Measurements from ENCODE around the gene SORCS2.
A peak's percentile ranks its signal among the peaks of the same experiment; 100 is the strongest.
"Not testable (repeated sequence)": the region's sequence is repeated elsewhere in the genome, so short reads cannot be mapped to it uniquely, and the experiment has no call there.

Gene SORCS2

DNA sequence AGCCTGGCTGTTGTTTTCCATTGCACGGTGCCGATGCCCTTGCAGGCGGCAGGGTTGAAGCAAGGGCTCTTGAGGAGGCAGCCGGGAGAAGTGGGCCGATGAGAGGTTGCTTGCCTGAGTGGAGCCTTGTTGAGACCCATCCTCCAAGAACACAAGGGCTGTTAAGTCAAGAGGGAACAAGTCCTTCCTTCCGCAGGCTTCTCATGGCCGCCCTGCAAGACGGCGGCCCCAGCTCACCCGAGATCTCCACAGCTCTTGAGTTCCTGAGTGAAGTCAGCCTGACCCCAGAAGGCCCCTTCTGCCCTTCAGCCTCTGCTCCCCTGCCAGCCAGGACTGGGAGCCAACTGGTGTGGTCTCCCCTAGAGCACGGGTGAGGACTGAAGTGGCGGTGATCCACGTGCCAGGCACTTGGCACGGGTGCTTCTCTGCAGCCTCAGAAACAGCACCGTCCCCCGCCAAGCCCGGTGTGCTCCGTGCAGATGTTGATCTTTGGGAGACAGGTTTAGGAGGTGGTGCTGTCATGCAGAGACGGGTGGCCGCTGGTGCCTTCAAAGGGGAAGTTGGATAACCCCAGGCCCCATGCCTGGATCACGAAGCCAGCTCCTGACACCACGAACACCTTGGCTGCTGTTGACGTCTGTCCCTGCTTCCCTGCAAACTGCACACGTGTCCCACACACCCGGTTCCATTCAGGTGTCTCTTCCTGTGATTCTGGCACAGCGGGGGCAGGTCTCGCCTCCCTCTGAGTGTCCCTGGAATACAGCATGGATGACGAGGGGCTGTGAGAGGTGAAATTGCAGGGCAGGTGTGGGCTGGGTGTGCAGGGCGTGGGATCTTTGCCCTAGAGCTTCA, 406.8 kb downstream of the SORCS2 start:
- H3K9me3 ChIP-seq (ENCODE audit: control insufficient read depth, low read length): no peaks in the 10 kb centered on the region
- H3K9ac ChIP-seq (ENCODE audit: low read length): no peak overlapping the region
- no peak overlapping the region for H3K4me3 ChIP-seq (ENCODE audit: insufficient read depth in 1 of 2, low read depth in 1 of 2, low read length in 2 of 2)
- H4K91ac ChIP-seq (ENCODE audit: low read length): no peak overlapping the region
- no peaks in the 10 kb centered on the region for H3K79me1 ChIP-seq (replicated peaks; ENCODE audit: low read length, poor library complexity, severe bottlenecking)
- H2AFZ ChIP-seq (ENCODE audit: low read depth, low read length): no peak overlapping the region
- H2BK15ac ChIP-seq (ENCODE audit: low read depth, poor library complexity, severe bottlenecking): no peak overlapping the region
- H3K36me3 ChIP-seq (ENCODE audit: control insufficient read depth in 1 of 2, insufficient read depth in 2 of 2, low read depth in 1 of 2, low read length in 2 of 2): peaks cover 0 to 3% of the 10 kb centered on the region in 2 experiments
- no peak overlapping the region for H2BK5ac ChIP-seq (ENCODE audit: low read depth, low read length, poor library complexity, severe bottlenecking)
- no peak overlapping the region for H3K27ac ChIP-seq (ENCODE audit: low read length, poor library complexity, severe bottlenecking)
- no peak overlapping the region for H3K4me2 ChIP-seq (ENCODE audit: low read length, poor library complexity, severe bottlenecking)
- H3K14ac ChIP-seq (ENCODE audit: low read length in 2 of 2): peak overlapping the region in 1 of 2 experiments; percentile 45
- H3K27me3 ChIP-seq (ENCODE audit: control insufficient read depth in 1 of 2, insufficient read depth in 1 of 2, low read length in 2 of 2): peaks cover 17% of the 10 kb centered on the region in 2 experiments
- no peak overlapping the region for H3K18ac ChIP-seq (ENCODE audit: low read depth in 1 of 2, low read length in 2 of 2)
- no peak overlapping the region for H4K8ac ChIP-seq (ENCODE audit: low read length)
- H2AK5ac ChIP-seq (ENCODE audit: low read length, severe bottlenecking): no peak overlapping the region
- no peak for DNase-seq
- WGBS: 89% methylated on average over 28 of the region's 29 CpGs
- H2BK12ac ChIP-seq (ENCODE audit: low read length in 2 of 2): no peak overlapping the region
- no peaks in the 10 kb centered on the region for H3K4me1 ChIP-seq (ENCODE audit: control insufficient read depth, insufficient read depth, low read depth, low read length)
- no peak overlapping the region for H2BK120ac ChIP-seq (ENCODE audit: low read depth, low read length)
- no peak overlapping the region for H3K4ac ChIP-seq (ENCODE audit: low read depth in 1 of 2, low read length in 2 of 2)
- no peak overlapping the region for H3K23ac ChIP-seq (ENCODE audit: low read length in 2 of 2)

- Histone ChIP-seq H4K91ac (ENCODE audit: low read length) (no peak overlapping the region), H3K18ac (ENCODE audit: low read depth in 1 of 2, low read length in 2 of 2) (no peak overlapping the region), H3K27ac (ENCODE audit: low read length, poor library complexity, severe bottlenecking) (no peak overlapping the region), H2BK5ac (ENCODE audit: low read depth, low read length, poor library complexity, severe bottlenecking) (no peak overlapping the region), H3K27me3 (ENCODE audit: control insufficient read depth in 1 of 2, insufficient read depth in 1 of 2, low read length in 2 of 2) (peaks cover 13 to 14% of the 10 kb centered on the region in 2 experiments), H2AK5ac (ENCODE audit: low read length, severe bottlenecking) (no peak overlapping the region), H3K4me1 (ENCODE audit: control insufficient read depth, insufficient read depth, low read depth, low read length) (no peaks in the 10 kb centered on the region), H3K14ac (ENCODE audit: low read length in 2 of 2) (no peak overlapping the region), H2BK15ac (ENCODE audit: low read depth, poor library complexity, severe bottlenecking) (no peak overlapping the region), H2AFZ (ENCODE audit: low read depth, low read length) (no peak overlapping the region), H3K4ac (ENCODE audit: low read depth in 1 of 2, low read length in 2 of 2) (no peak overlapping the region), H3K36me3 (ENCODE audit: control insufficient read depth in 1 of 2, insufficient read depth in 2 of 2, low read depth in 1 of 2, low read length in 2 of 2) (peaks cover 0 to 3% of the 10 kb centered on the region in 2 experiments), H3K79me1 (replicated peaks; ENCODE audit: low read length, poor library complexity, severe bottlenecking) (no peaks in the 10 kb centered on the region), H3K23ac (ENCODE audit: low read length in 2 of 2) (no peak overlapping the region), H3K9ac (ENCODE audit: low read length) (no peak overlapping the region), H4K8ac (ENCODE audit: low read length) (no peak overlapping the region), H2BK12ac (ENCODE audit: low read length in 2 of 2) (no peak overlapping the region), H3K9me3 (ENCODE audit: control insufficient read depth, low read length) (peaks cover 4% of the 10 kb centered on the region), H3K4me3 (ENCODE audit: insufficient read depth in 1 of 2, low read depth in 1 of 2, low read length in 2 of 2) (no peak overlapping the region), H3K4me2 (ENCODE audit: low read length, poor library complexity, severe bottlenecking) (no peak overlapping the region), H2BK120ac (ENCODE audit: low read depth, low read length) (no peak overlapping the region)
- WGBS: 89% methylated on average over 13 of the region's 17 CpGs
- no peak for DNase-seq
Measured at GRCh38 chr4:7600247-7600646, 407.9 kb downstream of the SORCS2 start.

- H3K9ac ChIP-seq (ENCODE audit: low read length); H3K18ac ChIP-seq (ENCODE audit: low read depth in 1 of 2, low read length in 2 of 2); H2BK120ac ChIP-seq (ENCODE audit: low read depth, low read length); H2BK5ac ChIP-seq (ENCODE audit: low read depth, low read length, poor library complexity, severe bottlenecking); H3K4ac ChIP-seq (ENCODE audit: low read depth in 1 of 2, low read length in 2 of 2); H3K4me3 ChIP-seq (ENCODE audit: insufficient read depth in 1 of 2, low read depth in 1 of 2, low read length in 2 of 2); H4K91ac ChIP-seq (ENCODE audit: low read length); H2AFZ ChIP-seq (ENCODE audit: low read depth, low read length); H2BK12ac ChIP-seq (ENCODE audit: low read length in 2 of 2); H3K4me1 ChIP-seq (ENCODE audit: control insufficient read depth, insufficient read depth, low read depth, low read length); H3K36me3 ChIP-seq (ENCODE audit: control insufficient read depth in 1 of 2, insufficient read depth in 2 of 2, low read depth in 1 of 2, low read length in 2 of 2); H3K27ac ChIP-seq (ENCODE audit: low read length, poor library complexity, severe bottlenecking); H4K8ac ChIP-seq (ENCODE audit: low read length); H3K9me3 ChIP-seq (ENCODE audit: control insufficient read depth, low read length); H2AK5ac ChIP-seq (ENCODE audit: low read length, severe bottlenecking); H3K14ac ChIP-seq (ENCODE audit: low read length in 2 of 2); H3K79me1 ChIP-seq (replicated peaks; ENCODE audit: low read length, poor library complexity, severe bottlenecking); H2BK15ac ChIP-seq (ENCODE audit: low read depth, poor library complexity, severe bottlenecking); H3K23ac ChIP-seq (ENCODE audit: low read length in 2 of 2); DNase-seq; H3K4me2 ChIP-seq (ENCODE audit: low read length, poor library complexity, severe bottlenecking): not testable (repeated sequence)
- H3K27me3 ChIP-seq (ENCODE audit: control insufficient read depth in 1 of 2, insufficient read depth in 1 of 2, low read length in 2 of 2): peaks cover 9 to 16% of the 10 kb centered on the region in 2 experiments
- 96% methylated on average over 25 of the region's 30 CpGs for WGBS
Measured at GRCh38 chr4:7602166-7602565, 409.8 kb downstream of the SORCS2 start.

- Histone ChIP-seq H3K36me3 (ENCODE audit: control insufficient read depth in 1 of 2, insufficient read depth in 2 of 2, low read depth in 1 of 2, low read length in 2 of 2) (no peaks in the 10 kb centered on the region), H3K27ac (ENCODE audit: low read length, poor library complexity, severe bottlenecking) (no peak overlapping the region), H3K23ac (ENCODE audit: low read length in 2 of 2) (no peak overlapping the region), H3K79me1 (replicated peaks; ENCODE audit: low read length, poor library complexity, severe bottlenecking) (no peaks in the 10 kb centered on the region), H4K8ac (ENCODE audit: low read length) (no peak overlapping the region), H2AK5ac (ENCODE audit: low read length, severe bottlenecking) (no peak overlapping the region), H3K4me3 (ENCODE audit: insufficient read depth in 1 of 2, low read depth in 1 of 2, low read length in 2 of 2) (no peak overlapping the region), H3K18ac (ENCODE audit: low read depth in 1 of 2, low read length in 2 of 2) (no peak overlapping the region), H2BK12ac (ENCODE audit: low read length in 2 of 2) (no peak overlapping the region), H3K4me1 (ENCODE audit: control insufficient read depth, insufficient read depth, low read depth, low read length) (peaks cover 2% of the 10 kb centered on the region), H2BK15ac (ENCODE audit: low read depth, poor library complexity, severe bottlenecking) (peak overlapping the region; percentile 54), H3K14ac (ENCODE audit: low read length in 2 of 2) (no peak overlapping the region), H4K91ac (ENCODE audit: low read length) (no peak overlapping the region), H3K27me3 (ENCODE audit: control insufficient read depth in 1 of 2, insufficient read depth in 1 of 2, low read length in 2 of 2) (peaks cover 15 to 24% of the 10 kb centered on the region in 2 experiments), H2BK120ac (ENCODE audit: low read depth, low read length) (no peak overlapping the region), H2AFZ (ENCODE audit: low read depth, low read length) (no peak overlapping the region), H2BK5ac (ENCODE audit: low read depth, low read length, poor library complexity, severe bottlenecking) (no peak overlapping the region), H3K4ac (ENCODE audit: low read depth in 1 of 2, low read length in 2 of 2) (no peak overlapping the region), H3K4me2 (ENCODE audit: low read length, poor library complexity, severe bottlenecking) (no peak overlapping the region), H3K9me3 (ENCODE audit: control insufficient read depth, low read length) (peaks cover 4% of the 10 kb centered on the region), H3K9ac (ENCODE audit: low read length) (no peak overlapping the region)
- no peak for DNase-seq
- 93% methylated on average over 13 of the region's 14 CpGs for WGBS
Measured at GRCh38 chr4:7607156-7607910, 415.0 kb downstream of the SORCS2 start.

Measured in mesenchymal stem cell (in vitro differentiated cells and primary cell).